GM18505 (cell line): ENCODE measurements around the gene PRPSAP1.
"Not testable (repeated sequence)": the region's sequence is repeated elsewhere in the genome, so short reads cannot be mapped to it uniquely, and the experiment has no call there.

Source experiments
- ATAC-seq: cut with Tn5 transposase; IDR thresholded peaks from one replicate; pipeline ENCODE4 v1.9.1; 2021; ENCODE audit not compliant: unreplicated experiment
- POLR2A ChIP-seq: IDR thresholded peaks from 4 replicates; pipeline ENCODE4 v1.6.1; 2011; ENCODE audit warnings: borderline replicate concordance; ENCODE audit not compliant: insufficient read depth, insufficient read length; ENCODE audit errors: extremely low read depth

Gene PRPSAP1

GRCh38 chr17:76333673-76334505, 19.8 kb downstream of the PRPSAP1 start:
- no peak for TF ChIP-seq POLR2A
- no peak for ATAC-seq

DNA sequence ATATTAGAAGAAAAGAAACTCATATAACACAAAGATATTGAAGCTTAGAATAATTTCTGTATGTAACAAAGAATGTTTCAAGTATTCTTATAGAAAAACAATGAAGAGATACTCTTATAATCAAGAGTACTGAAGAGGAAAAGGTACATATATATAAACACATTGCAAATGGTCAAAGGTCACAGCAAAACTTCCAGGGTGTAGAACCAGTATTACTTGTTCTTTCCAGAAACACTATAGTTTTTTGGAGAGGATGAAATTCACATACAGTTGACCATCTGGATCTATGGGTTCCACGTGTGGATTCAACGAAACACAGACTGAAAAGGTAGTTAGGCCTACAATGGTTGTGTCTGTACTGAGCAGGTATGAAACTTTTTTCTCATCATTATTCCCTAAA, 22.6 kb downstream of the PRPSAP1 start:
- no peak for TF ChIP-seq POLR2A
- no peak for ATAC-seq

DNA sequence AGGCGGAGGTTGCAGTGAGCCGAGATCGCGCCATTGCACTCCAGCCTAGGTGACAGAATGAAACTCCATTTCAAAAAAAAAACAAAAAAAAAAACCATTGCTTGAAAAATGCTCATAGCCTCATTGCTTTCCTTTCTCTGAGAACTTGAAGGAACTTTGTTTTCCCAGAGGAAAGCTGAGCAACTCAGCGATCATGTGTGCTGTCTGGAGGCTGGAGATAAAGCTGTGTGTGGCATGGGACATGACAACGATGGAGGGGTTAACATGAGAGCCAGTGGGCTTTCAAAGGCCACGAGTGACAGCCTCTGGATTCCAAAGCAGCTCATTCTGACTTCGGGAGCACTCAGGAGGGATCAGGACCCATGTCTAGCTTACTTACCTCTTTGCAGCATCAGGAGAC, 24.1 kb downstream of the PRPSAP1 start:
- no peak for TF ChIP-seq POLR2A
- ATAC-seq: no peak

DNA sequence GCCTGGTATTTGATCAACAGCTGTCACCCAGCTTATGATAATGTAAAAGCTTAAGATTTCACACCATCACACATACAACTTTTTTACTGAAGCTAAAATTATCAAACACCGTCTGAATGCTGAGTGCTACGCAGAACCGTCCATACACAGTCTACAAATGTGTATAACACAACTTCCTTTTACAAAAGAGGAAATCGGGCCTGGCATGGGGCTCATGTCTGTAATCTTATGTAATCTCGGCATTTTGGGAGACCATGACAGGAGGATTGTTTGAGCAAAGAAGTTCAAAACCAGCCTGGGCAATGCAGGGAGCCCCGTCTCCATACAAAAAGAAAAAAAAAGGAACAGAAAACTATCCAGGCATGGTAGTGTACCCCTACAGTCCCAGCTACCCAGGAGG, 26.0 kb downstream of the PRPSAP1 start:
- no peak for ATAC-seq
- TF ChIP-seq POLR2A: no peak

DNA sequence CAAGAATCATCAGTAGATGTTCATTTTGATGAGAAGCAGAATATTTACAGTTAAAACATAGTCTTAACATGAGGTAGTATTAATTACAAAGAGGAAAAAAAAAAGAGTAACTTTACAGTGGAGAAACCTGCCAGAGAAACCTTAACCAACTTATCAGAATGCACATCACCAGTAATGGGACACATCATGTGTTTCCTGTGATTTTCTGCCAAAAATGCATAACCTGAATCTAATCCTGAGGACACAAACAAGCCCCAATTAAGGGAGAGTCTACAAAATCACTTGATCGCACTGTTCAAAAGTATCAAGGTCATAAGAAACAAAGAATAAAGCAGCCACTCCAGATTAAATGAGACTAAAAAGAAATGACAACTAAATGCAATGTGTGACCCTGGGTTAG, 27.4 kb downstream of the PRPSAP1 start:
- TF ChIP-seq POLR2A: no peak
- ATAC-seq: no peak

DNA sequence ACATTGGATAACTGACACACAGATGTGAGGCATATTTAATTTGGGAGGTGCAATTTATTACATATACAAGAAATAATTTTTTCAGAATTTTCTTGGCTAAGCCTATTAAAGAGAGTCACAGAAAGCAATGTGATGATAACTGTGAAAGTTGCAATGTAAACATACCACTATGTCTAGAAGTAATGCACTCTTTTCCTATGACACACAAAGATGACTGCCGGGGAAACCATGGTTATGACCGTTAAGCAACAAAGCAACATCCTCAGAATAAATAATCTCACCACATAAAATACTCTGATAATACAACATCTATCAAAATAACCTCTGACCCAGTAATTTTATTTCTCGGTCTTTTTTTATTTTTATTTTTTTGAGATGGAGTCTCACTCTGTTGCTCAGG, 35.1 kb downstream of the PRPSAP1 start:
- ATAC-seq: no peak
- no peak for TF ChIP-seq POLR2A

DNA sequence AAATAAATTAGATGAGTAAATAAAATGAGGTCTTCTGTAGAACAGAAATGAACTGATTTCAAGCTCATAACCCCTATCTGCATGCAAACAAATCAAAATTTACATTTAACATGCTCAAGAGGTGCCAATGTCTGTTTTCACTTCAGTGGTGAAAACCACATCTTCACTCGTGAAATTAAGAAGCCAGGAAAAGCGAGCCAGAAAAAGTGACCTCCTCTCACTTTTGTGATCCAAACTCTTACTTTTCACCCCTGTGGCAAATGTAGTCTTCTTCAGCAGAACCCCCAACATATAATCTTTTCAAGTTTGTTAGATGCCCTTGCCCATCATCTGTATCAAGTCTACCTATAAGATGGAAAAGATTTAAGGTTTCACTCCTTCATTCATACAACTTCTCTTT, 36.2 kb downstream of the PRPSAP1 start:
- no peak for ATAC-seq
- no peak for TF ChIP-seq POLR2A

- no peak for TF ChIP-seq POLR2A
- ATAC-seq: no peak
These were observed 39.1 kb downstream of the PRPSAP1 start for GRCh38 chr17:76314392-76315227.

- no peak for ATAC-seq
- TF ChIP-seq POLR2A: no peak
These were observed 41.0 kb downstream of the PRPSAP1 start for GRCh38 chr17:76312735-76313134.

DNA sequence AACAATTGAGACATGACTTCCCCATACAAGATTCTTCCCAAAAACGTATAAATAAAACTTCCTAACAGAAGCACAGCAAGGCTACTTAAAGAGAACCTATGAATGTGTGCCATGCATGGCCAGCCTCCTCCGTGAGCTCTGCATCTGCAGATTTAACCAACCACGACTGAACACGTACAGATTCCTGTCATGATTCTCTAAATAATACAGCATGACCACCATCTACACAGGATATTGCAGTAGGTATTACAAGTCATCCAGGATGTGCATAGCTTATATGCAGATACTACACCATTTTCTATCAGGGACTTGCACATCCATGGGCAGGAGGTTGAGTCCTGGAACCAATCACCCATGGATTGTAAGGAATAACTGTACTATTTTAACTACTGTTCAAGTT, 44.3 kb downstream of the PRPSAP1 start:
- no peak for TF ChIP-seq POLR2A
- no peak for ATAC-seq

- no peak for ATAC-seq
- TF ChIP-seq POLR2A: no peak
These were observed 45.8 kb downstream of the PRPSAP1 start, which contains the start of gene QRICH2 for GRCh38 chr17:76307966-76308338. QRICH2 (minus strand) TSS chr17:76308276; CDS start chr17:76307998, 278 bp downstream.

DNA sequence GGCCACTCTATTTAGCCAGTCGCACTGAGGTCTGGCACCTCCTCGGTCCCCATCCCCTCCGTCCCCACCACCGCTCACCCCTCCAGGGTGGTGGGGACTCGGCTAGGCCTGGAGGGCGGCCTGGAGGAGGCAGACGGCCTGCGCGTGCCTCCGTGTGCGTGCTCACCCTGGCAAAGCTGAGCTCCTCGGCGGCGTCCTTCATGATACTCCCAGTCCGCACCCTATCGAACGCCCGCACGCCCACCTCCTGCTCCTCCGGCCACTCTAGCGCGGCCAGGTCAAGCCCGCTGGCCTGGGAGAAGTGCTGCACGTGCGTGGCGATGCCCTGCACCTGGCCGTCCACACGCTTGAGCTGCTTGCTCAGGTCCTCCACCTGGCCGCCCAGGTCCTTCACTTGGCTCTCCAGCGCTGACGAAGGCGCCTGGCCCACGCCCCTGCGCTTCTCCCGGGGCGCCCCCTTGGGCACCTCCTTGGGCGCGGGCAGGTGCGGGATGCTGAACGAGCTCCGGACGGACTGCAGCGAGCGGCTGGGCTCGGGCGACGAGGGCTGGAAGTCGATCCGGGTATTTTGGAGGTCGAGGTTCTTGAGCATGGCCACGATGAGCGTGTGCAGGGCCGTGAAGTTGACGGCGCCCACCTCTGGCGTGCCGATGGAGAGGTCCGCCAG, 46.3 kb downstream of the PRPSAP1 start:
- no peak for TF ChIP-seq POLR2A

GRCh38 chr17:76305135-76305454, 48.6 kb downstream of the PRPSAP1 start:
- not testable (repeated sequence) for ATAC-seq

More for the DNA sequence above, 46.3 kb downstream of the PRPSAP1 start:
- ATAC-seq: no peak
